ENCODE results near the gene RGL3. TPM values are rescaled to one million over a fixed set of nuclear protein-coding genes. Genes with fewer than 3 reads are reported as not detected.

The RGL3 gene
- total RNA-seq, 1 donor from 2014 or later, result 63.2 TPM

DNA sequence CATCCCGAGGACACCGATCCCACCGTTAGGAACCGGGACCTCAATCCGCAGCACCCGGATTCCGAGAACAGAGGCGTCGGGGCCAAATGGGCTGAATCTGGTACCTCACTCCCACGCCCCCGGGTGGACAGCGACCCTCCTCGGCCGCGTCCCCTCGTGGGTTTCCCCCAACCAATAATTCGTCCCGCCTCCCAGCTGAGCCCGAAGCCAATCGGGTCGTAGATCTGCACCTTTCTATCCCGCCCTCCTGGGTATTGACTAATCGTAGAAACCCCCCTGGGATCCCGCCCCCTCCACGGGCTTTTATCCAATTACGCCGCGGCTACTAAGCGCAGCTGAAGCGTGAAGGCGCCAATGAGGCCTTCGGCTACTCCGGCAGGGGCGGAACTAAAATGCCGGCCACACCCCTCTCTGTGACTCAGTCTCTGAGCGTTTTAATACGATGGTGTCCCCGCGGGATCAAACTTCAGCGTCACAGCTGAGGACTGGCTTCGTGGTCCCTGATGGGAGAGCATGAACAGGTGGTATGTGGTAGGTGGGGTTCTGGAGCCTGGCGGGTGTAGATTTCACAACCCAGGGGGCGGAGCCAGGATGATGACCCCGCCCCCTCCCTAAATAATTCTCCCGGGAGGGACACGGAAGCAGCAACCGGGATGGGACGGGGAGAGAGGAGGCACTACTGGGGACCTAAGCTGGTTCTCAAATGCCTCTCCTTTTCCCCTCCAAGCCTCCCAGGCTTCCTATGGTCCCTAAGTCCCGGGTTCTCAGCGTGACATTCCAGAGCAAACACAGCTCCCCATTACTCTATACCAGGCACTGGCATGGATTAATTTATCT, 72.8 kb downstream of the RGL3 start, which contains the start of the genes CCDC159 and TMEM205:
TSS of gene CCDC159 (plus strand) at position 416 of the 837 bp plus-strand sequence. CDS start at position 504, 88 bp downstream.
TSS of gene TMEM205 (minus strand) at position 165 of the 837 bp plus-strand sequence. CDS start 649 bp downstream, outside the sequence.
- TF ChIP-seq, protein P1, sequence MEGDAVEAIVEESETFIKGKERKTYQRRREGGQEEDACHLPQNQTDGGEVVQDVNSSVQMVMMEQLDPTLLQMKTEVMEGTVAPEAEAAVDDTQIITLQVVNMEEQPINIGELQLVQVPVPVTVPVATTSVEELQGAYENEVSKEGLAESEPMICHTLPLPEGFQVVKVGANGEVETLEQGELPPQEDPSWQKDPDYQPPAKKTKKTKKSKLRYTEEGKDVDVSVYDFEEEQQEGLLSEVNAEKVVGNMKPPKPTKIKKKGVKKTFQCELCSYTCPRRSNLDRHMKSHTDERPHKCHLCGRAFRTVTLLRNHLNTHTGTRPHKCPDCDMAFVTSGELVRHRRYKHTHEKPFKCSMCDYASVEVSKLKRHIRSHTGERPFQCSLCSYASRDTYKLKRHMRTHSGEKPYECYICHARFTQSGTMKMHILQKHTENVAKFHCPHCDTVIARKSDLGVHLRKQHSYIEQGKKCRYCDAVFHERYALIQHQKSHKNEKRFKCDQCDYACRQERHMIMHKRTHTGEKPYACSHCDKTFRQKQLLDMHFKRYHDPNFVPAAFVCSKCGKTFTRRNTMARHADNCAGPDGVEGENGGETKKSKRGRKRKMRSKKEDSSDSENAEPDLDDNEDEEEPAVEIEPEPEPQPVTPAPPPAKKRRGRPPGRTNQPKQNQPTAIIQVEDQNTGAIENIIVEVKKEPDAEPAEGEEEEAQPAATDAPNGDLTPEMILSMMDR (IDR thresholded peaks at IDR 0.05), result no peak
- peak within 1 kb of the TSS; percentile 79 to 94 for H3K27ac ChIP-seq
- DNase-seq (ENCODE audit: low spot score in 2 of 2), result peak; percentile 98 to 100
- H3K4me3 ChIP-seq, result peak within 1 kb of the TSS; percentile 65 to 92
- no peaks in the 10 kb centered on the region for H3K27me3 ChIP-seq
- H3K36me3 ChIP-seq, result peaks cover 0 to 2% of the 10 kb centered on the region in 2 donors
- H3K9me3 ChIP-seq, result no peaks in the 10 kb centered on the region
- peaks cover 11 to 17% of the 10 kb centered on the region in 2 donors for H3K4me1 ChIP-seq
- intact Hi-C loops (cut with DNase I), result loop anchor here (1.0 kb wide), 3 partner anchors 9 to 89 kb away; partner anchors contain the start of genes ODAD3, PLPPR2, PRKCSH and SWSAP1

DNA sequence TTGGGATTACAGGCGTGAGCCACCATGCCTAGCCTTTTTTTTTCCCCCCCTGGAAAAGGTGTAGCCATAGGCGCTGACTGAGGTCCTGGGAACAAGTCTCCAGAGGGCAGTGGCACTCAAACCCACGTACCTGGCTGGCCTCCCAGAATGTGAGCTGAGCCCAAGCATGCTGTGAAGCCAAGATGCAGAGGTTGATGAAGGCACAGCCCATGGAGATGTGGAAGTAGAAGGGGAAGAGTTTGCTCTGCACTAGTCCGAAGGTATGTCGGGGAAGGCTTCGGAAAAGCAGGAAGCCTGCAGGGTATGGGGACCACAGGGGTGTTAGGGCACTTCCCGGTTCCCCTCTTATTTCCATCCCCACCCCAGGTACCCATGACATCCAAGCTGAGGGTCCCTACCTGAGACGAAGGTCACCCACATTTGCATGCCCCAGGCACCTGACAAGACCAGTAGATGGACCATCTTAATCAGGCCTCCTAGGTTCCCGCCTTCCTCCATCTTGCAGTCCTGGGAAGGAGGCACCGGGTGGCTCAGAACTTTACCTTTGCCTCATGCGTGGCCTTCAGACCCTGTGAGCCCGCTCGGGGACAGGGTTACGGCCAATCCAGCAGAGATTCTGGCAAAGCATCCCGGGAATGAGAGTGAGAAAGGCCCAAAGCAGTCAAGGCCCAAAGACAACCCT, 73.9 kb downstream of the RGL3 start:
- H3K4me1 ChIP-seq, result peaks cover 11 to 17% of the 10 kb centered on the region in 2 donors
- H3K27ac ChIP-seq, result peak overlapping the region; percentile 79 to 94
- intact Hi-C loops (cut with DNase I), result no loop called here
- H3K4me3 ChIP-seq, result peak overlapping the region; percentile 65 to 92
- no peaks in the 10 kb centered on the region for H3K27me3 ChIP-seq
- DNase-seq (ENCODE audit: low spot score in 2 of 2), result no peak
- no peaks in the 10 kb centered on the region for H3K9me3 ChIP-seq
- H3K36me3 ChIP-seq, result peaks cover 0 to 2% of the 10 kb centered on the region in 2 donors
- TF ChIP-seq, protein P1 (IDR thresholded peaks at IDR 0.05), result no peak

Other genes starting within 250 kb of the RGL3 start
- 572 TPM for gene KANK2, start 221.8 kb downstream of the RGL3 start, total RNA-seq
- gene ANGPTL8, start 179.7 kb downstream of the RGL3 start, total RNA-seq, result not detected
- 140 TPM for gene DOCK6, start 156.8 kb downstream of the RGL3 start, total RNA-seq
- not detected for gene TSPAN16, start 123.2 kb downstream of the RGL3 start, total RNA-seq
- gene RAB3D, start 79.7 kb downstream of the RGL3 start, total RNA-seq, result 33.6 TPM
- gene TMEM205, start 73.0 kb downstream of the RGL3 start, total RNA-seq, result 225 TPM
- 79.0 TPM for gene CCDC159, start 72.8 kb downstream of the RGL3 start, total RNA-seq
- gene PLPPR2, start 63.9 kb downstream of the RGL3 start, total RNA-seq, result 61.4 TPM
- gene SWSAP1, start 44.6 kb downstream of the RGL3 start, total RNA-seq, result 4.5 TPM
- 0.21 TPM for gene EPOR, start 35.0 kb downstream of the RGL3 start, total RNA-seq
- gene ODAD3, start 15.8 kb upstream of the RGL3 start, total RNA-seq, result not detected
- 208 TPM for gene PRKCSH, start 16.3 kb upstream of the RGL3 start, total RNA-seq
- not detected for gene ELAVL3, start 61.7 kb upstream of the RGL3 start, total RNA-seq
- gene ZNF653, start 86.5 kb upstream of the RGL3 start, total RNA-seq, result 7.6 TPM
- 27.5 TPM for gene ECSIT, start 109.8 kb upstream of the RGL3 start, total RNA-seq
- 477 TPM for gene CNN1, start 119.5 kb upstream of the RGL3 start, total RNA-seq
- 28.9 TPM for gene ELOF1, start 139.9 kb upstream of the RGL3 start, total RNA-seq
- not detected for gene ACP5, start 158.3 kb upstream of the RGL3 start, total RNA-seq
- 7.6 TPM for gene ZNF627, start 178.2 kb upstream of the RGL3 start, total RNA-seq

Measured in ascending aorta (tissue), 2 donors.